GM12878 (cell line): Measurements from ENCODE around the gene RASAL1.

Experiments used
- CTCF ChIP-seq, 3 experiments: IDR thresholded peaks in 2 of 3; conservative IDR thresholded peaks in 1 of 3; 2 replicates each; pipeline ENCODE4 v1.5.1; 2011; ENCODE audit warnings: low read depth in 3 of 3, low read length in 3 of 3, mild to moderate bottlenecking in 3 of 3, control low read depth in 2 of 3, moderate library complexity in 2 of 3, inconsistent platforms in 1 of 3, mixed read lengths in 1 of 3; ENCODE audit not compliant: control insufficient read depth in 2 of 3, insufficient read depth in 1 of 3; ENCODE audit errors: extremely low read depth in 1 of 3
- SMAD1 ChIP-seq: fragments of 450-650 bp; IDR thresholded peaks from 2 replicates; pipeline ENCODE4 v1.6.1; 2018; ENCODE audit warnings: mild to moderate bottlenecking, low read depth; ENCODE audit not compliant: partially characterized antibody
- TAF1 ChIP-seq: IDR thresholded peaks from 2 replicates; pipeline ENCODE4 v1.6.1; 2011; ENCODE audit warnings: mild to moderate bottlenecking, low read depth, low read length, borderline replicate concordance

GRCh38 chr12:113149361-113150150, 14.0 kb upstream of the RASAL1 start, which contains the start of gene CFAP73:
- TF ChIP-seq CTCF (IDR thresholded peaks at IDR 0.05 in 2 of 3, conservative IDR thresholded peaks at IDR 0.05 in 1 of 3; ENCODE audit: control insufficient read depth in 2 of 3, extremely low read depth in 1 of 3, insufficient read depth in 1 of 3, low read depth in 3 of 3, low read length in 3 of 3) (no peak), TAF1 (no peak), SMAD1 (no peak)
